HG03442 (cell line): ENCODE data around the gene GABRB1.
"Not testable (repeated sequence)": the region's sequence is repeated elsewhere in the genome, so short reads cannot be mapped to it uniquely, and the experiment has no call there.

ENCODE experiments used
- ATAC-seq: cut with Tn5 transposase; IDR thresholded peaks from one replicate; pipeline ENCODE4 v1.9.1; 2021; ENCODE audit warnings: mild to moderate bottlenecking, moderate library complexity; ENCODE audit not compliant: unreplicated experiment

The GABRB1 gene

DNA sequence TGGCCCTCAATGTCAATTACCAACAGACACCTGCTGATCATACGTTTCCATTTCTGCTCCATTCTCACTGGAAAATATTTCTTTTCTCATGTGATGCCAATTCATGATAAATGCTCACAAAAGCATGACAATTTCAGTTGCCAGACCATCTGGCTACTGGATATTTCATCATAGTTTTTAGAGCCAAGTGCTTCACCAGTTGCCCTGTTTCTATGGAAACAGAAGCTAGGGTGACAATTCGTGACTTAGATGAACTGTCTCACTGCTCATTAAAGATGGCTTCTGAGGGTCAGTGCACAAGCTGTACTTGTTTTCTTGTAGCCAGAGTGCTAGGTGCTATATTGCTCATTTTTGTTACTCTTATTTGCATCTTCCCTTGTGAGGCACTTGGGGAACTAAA is 247.3 kb downstream of the GABRB1 start:
- ATAC-seq: no peak

DNA sequence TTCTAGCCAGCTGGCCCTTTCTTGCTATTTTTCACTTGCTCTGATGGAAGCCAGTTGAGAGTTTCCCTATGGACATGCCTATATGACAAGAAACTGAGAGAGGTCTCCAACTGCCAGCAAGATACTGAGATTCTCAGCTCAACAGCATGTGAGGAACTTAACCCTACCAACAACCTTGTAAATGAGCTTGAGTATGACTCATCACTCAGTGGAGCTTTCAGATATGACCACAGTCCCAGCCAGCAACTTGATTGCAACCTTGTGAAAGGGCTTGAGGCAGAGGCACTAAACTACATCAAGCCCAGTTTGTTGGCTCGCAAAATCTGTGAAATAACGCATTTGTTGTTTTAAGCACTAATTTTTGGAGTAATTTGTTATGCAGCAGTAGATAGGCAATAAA is 256.4 kb downstream of the GABRB1 start:
- peak; percentile 92 for ATAC-seq

DNA sequence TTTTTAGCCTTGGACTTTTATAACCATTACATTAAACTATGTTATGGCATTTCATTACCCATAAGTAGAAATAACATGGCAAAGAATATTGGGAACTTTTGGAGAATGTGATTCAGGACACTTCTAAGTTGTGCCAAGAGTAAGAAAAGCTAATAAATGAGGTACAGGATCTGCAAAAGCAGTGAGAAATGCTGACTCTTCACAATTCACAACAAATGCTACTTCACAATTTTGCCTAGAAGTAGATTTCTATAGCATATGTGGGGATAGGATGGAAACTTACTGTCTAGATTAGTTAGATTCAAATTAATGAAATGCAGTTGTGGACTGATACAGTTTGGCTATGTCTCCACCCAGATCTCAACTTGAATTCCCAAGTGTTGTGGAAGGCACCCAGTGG is 258.4 kb downstream of the GABRB1 start:
- ATAC-seq: no peak

DNA sequence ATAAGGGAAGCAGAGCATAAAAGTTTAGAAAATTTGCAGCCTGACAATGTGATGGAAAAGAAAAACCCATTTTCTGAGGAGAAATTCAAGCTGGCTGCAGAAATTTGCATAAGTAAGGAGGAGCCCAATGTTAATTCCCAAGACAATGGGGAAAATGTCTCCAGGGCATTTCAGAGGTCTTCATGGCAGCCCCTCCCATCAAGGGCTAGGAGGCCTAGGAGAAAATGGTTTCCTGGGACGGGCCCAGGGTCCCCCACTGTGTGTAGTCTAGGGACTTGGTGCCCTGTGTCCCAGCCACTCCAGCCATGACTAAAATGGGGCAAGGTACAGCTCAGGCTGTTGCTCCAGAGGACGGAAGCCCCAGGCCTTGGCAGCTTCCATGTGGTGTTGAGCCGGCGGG is 259.5 kb downstream of the GABRB1 start:
- ATAC-seq: not testable (repeated sequence)

DNA sequence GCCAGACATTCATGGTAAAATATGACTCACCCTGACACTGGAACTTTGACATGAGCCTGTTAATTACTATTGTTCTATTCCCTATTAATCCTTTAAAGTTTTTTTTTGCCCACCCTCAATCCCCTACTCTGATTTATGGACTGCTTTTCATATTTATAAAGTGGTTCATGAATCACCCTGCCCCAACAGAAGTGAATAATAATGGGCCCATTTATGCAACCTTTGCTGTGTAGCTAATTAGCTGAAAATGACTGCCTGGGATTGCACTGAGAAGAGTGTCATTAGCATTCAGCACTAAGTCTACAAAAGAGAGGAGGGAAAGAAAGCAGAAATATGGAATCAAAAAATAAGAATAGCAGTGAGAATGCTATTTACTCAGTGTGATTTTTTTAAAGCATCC is 277.8 kb downstream of the GABRB1 start:
- ATAC-seq: no peak

DNA sequence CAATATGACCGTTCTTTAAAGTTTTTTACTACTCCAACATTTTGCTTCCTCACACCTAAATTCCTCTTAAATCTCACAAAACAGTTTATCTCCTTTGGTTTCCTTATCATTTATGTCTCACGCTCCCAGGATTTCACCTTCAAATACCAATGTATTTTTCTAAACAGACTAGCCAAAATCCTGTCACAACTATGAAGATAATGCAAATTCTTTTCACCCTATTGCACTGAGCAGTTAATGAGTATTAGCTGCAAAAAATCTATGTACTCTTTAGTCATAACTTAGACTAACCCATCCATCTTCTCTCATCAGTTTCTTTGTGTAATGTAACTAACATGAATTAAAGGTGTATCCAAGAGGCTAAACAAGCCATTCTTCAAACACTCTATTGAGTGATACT is 280.8 kb downstream of the GABRB1 start:
- no peak for ATAC-seq

DNA sequence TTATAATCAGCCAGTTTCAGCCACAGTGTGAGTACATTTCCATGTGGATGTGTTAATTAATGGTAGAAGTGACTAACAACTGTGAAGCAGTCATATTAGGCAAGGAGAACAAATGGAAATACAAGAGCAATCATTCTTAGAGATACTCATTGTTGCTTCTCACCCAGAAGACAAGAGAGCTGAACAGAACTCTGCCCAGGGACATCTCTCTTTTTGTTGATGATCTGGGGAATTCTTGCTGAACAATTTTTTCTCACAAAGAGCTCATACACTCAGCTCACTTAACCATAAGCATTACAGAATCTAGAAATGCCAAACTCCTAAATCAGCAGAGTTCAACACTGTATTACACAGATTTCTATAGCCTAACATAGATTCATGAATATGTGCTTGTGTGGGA is 282.0 kb downstream of the GABRB1 start:
- ATAC-seq: no peak

DNA sequence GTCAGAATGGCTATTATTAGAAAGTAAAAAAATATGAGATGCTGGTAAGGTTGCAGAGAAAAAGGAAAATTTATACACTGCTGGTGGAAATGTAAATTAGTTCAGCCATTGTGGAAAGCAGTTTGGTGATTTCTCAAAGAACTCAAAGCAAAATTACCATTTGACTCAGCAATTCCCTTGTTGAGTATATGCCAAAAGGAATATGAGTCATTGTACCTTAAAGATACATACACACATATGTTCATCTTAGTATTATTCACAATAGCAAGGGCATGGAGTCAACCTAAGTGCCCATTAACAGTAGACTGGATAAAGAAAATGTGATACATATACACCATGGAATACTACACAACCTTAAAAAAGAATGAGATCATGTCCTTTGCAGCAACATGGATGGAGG is 284.0 kb downstream of the GABRB1 start:
- ATAC-seq: peak; percentile 89

DNA sequence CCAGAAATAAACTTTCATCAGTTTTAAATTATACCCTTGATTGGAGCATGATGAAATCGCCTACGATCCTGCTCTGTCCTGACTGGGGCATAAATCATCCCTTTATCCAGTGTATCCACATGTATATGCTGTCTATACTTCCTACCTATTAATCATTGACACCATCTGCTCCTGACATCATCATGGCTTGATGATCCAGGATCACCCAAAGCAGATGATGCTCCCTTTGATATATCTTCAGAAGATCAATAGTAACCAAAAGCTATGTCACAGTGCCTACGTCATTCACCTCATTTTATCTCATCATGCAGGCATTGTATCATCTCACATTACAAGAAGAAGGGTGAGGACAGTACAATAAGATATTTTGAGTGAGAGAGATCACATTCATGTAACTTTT is 294.7 kb downstream of the GABRB1 start:
- ATAC-seq: no peak

DNA sequence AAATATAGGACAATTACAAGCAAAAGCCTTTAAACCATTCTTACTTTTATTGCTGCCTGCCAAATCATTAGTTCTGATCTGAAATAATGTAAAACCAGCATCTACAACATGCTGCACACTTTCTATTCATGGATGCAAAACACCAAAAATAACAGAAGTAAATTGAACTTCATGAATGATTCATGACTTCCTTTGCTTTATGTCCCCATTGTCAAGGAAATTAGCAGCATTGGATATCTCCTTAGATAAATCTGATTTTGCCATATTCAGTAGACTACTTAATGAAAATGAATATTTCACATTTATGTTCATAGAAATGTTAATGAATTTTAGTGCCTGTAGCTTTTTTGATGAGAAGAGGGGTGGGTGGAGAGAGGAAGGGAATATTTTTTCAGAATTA is 299.5 kb downstream of the GABRB1 start:
- no peak for ATAC-seq

DNA sequence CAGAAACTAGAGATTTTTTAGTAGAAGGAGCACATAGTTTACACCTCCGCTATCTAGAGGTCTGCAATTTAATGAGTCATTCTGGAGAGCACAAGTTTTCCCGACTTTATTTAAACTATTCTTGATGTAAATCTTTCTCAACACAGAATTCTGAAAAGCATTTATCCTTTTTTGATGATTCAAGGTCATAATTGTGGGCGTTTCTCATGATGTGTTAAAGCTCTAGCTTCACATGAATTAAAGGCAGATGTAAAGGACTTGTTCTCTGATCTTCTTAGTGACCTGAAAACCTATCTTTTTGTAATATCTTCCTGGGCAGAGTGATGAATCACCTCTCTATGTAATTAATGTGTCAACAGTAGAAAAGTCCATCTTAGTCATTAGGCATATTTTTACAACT is 303.3 kb downstream of the GABRB1 start:
- no peak for ATAC-seq

DNA sequence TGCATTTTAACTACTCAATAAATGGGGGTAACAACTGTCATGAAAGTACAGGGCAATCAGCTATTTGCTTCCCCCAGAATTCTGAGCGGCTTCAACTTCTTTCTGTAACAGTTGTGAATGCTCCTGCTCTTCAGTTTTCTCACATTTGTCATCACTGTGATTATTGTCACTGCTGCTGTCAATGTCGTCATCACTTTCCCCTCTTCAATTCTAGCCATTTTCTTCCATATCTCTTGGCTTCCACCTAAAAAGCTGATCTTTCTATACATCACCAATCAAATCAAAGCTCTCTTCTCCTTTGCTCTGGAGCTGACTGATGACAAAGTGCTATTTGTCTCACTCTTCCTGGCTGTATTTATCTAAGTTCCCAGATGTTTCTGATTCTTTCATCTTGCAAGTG is 306.5 kb downstream of the GABRB1 start:
- no peak for ATAC-seq

DNA sequence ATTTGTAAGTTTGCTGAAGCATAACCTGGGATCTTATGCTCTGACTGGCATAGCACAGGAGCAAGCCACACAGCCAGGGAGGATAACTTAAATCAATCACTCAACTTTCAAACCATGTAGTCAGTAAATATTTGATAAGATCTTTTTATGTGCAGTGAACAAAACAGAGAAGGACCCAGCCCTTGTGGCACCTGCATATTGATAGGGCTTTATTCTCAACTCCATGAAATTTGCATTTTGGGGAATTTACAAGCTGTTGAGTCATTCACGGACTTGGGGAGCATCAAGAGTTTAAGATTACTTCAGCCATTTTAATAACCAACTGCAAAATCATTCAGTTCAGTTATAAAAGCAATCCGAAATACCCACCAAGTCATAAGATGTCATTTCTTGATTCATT is 309.5 kb downstream of the GABRB1 start:
- no peak for ATAC-seq

DNA sequence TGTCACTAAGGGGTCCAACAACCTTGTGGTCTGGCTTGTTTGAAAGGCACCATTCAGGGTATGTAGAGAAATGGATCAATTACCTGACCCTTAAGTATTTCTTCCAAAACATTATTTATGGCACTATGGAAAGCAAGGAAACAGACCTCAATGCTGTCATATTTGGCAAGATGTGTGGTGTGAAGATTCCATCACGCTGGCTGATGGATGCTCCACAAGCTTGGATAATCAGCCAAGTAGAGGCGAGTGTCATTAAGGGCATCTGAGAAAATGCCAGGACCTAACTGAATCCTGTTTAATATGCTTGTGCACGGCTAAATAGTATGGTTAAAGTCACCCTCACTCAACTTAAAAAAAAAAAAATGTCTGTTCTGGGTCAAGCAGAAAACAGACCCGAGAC is 311.4 kb downstream of the GABRB1 start:
- ATAC-seq: no peak

DNA sequence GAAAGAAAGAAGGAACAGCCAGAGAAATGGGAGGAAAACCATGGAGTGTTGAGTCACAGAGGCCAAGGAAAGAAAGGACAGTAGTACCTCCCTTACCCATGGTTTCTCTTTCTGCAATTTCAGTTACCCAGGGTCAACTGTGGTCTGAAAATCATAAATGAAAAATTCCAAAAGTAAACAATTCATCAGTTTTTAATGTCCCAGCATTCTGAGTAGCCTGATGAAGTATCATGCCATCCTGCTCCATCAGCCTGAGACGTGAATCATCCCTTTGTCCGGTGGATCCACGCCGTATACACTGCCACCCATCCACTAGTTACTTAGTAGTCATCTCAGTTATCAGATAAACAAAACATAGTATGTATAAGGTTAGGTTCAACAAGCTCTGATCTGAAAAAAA is 318.0 kb downstream of the GABRB1 start:
- ATAC-seq: no peak

DNA sequence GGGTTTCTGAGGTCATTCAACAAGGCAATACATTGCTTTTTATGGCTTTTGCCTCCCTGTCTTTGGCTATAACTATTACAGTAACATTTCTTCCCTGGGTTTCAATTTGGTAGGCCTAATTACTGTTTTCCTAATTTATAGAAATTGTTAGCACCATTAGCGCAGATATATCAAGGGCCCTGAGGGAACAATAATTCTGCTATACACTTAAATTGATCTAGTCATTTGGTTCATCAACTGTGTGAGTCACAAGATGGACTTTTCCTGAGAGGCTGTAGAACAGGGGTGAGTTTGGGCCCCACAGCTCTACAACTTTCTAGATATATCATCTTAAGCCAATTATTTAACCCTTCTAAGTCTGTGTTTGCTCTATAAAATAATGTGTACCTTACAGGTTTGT is 324.2 kb downstream of the GABRB1 start:
- no peak for ATAC-seq

DNA sequence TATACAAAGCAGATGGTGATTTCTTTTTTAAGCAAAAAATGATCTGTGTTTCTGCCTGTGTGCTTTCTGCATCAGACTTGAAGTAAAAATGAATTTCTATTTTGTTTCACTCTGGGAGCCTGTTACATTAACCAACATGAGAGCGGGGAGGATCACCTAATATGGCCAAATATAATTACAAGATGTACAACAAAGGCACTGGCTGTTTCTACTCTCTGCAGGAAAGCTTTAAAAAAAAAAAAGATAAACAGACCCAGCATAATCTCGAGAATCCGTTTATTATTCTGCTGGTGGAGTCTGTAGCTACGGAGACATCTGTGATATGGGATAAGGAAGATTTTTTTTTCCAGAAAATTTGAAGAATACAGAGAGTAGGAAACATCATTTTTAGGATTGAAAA is 328.5 kb downstream of the GABRB1 start:
- no peak for ATAC-seq

DNA sequence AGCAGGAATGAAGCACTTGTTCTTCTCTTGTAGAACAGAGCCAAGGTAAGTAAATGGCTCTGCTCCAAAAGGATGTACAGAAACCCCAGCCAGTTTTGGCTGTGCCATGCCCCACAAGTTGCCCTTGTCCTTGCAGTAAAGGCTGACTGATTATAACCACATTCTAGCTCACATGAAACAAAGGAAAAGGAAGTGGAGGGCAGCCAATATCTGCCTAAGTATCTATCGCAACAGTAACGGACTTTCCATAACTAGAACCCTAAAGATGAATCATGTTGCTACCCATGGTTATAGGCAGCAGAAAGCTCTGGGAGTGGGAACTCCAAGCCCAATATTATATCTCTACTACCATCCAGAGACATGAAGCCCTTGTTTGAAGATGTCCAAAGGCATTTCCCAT is 336.4 kb downstream of the GABRB1 start:
- ATAC-seq: no peak

DNA sequence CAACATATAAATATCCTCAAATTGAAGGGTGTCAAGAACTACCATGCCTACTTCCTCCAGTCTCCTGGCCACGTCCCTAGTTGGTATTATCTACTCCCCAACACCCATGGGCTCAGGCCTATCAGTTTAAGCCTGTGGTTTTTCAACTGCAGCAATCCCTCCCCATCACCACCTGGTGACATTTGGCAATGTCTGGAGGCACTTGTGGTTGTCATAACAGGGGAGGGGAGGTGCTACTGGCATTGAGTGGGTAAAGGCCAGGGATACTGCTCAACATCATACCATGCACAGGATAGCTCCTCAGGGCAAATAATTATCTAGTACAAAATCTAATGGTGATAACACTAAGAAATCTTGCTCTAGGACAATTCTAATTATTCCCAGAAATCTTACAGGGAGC is 336.8 kb downstream of the GABRB1 start:
- no peak for ATAC-seq

DNA sequence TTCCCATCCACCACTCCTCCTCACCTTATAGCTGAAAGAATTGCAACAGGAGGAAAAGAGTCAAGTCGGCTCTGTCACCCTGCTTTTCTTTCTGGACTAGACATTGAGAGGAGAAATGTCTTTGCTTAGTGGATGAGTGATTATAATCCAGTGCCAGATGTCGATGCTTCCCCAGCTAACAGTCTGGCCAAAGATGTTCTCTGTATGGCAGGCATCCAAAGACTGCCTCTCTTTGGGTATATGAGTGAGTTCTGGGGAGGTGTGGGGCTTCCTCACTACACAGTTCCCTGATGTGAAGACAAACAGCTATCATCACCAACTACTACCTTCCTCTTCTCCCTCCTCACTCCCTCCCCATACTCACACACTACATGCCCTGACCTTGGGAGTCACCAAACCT is 341.2 kb downstream of the GABRB1 start:
- no peak for ATAC-seq

DNA sequence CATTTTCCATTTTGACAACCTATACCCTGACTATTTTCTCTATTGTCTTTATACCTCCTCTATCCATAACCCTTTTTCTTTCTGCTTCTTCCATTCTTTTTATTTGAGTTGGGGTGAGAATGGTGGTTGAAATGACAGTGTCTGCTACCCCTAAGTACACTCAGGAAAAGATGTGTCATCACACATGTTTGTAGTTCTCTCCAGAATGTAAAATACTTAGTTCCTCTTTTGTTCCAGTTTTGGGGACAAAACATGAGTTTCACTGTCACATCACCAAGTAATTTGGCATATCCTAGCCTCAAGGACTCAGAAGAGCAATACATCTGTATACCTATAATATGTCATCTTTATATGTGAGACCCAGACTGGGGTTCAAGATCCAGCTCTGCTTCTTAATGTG is 341.8 kb downstream of the GABRB1 start:
- ATAC-seq: peak; percentile 68

DNA sequence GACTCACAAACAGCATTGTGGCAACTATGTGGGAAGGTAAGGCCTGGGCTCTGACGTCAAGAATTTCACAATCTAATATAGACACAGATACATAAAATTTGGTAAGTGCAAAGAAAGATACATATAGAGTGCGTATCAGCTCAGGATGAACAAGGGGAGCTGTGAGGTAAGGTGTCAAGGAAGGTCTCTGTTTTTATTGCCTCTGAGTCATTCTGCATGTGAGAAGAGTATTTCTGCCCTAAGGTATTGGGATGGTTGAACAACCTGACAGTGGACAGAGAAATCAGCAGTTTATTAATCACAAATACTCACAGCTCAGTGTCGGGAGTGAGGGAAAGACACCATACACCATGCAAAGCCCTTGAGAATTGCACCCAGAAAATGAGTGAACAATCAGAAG is 342.3 kb downstream of the GABRB1 start:
- no peak for ATAC-seq

DNA sequence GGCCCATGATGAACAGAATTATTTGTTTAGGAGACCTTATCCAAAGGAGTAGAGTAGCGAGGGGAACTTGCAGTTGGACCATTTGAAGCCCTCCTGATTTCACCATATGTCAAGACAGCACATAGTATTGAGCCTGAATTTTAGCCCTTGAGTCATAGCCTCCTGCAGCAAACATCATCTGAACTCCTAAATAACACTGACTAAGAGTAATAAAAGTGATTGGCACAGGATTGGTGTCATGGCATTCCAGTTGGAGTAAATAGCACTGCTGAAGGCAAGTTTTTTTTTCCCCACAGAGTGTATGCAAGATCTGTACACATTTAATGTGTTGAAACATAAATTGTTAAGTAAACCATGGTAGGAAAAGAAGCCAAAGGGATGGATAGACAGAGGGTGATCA is 343.1 kb downstream of the GABRB1 start:
- ATAC-seq: no peak

DNA sequence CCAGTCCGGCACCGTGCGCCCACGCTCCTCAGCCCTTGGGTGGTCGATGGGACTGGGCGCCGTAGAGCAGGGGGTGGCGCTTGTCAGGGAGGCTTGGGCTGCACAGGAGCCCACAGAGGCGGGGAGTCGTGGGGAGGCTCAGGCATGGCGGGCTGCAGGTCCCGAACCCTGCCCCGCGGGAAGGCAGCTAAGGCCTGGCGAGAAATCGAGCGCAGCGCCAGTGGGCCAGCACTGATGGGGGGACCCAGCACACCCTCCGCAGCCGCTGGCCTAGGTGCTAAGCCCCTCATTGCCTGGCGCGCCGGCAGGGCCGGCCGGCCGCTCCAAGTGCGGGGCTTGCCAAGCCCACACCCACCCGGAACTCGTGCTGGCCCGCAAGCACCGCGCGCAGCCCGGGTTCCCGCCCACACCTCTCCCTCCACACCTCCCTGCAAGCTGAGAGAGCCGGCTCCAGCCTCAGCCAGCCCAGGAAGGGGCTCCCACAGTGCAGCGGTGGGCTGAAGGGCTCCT is 346.7 kb downstream of the GABRB1 start:
- ATAC-seq: not testable (repeated sequence)
